ENCODE results near the gene FAM241A. TPM values are rescaled to one million over a fixed set of nuclear protein-coding genes. Genes with fewer than 3 reads are reported as not detected.

The FAM241A gene
- total RNA-seq, 1 experiment from 2014 or later, result 0.90 TPM

GRCh38 chr4:112150920-112151319 lies 5.7 kb downstream of the FAM241A start:
- TF ChIP-seq SIN3A (IDR thresholded peaks at IDR 0.05; ENCODE audit: borderline replicate concordance, insufficient read depth, low read depth, low read length) (no peak), POLR2AphosphoS5 (IDR thresholded peaks at IDR 0.05; ENCODE audit: low read depth, low read length) (no peak), CTCF (IDR thresholded peaks at IDR 0.05) (no peak), REST (IDR thresholded peaks at IDR 0.05; ENCODE audit: insufficient read depth in 1 of 2, low read depth in 2 of 2, low read length in 1 of 2) (no peak), TCF7L2 (IDR thresholded peaks at IDR 0.05; ENCODE audit: low read depth, low read length) (no peak)
- in situ Hi-C loops (cut with HindIII; ENCODE audit: low pct_unique_long_range_greater_than_20kb, low sequenced_read_pairs) (no loop called here), intact Hi-C loops (cut with micrococcal nuclease; ENCODE audit: unreplicated experiment) (no loop called here)
- ATAC-seq (no peak), DNase-seq (ENCODE audit: low read depth, low spot score) (no peak)
- Histone ChIP-seq H3K27me3 (ENCODE audit: control insufficient read depth, insufficient read depth, low read length) (no peaks in the 10 kb centered on the region), H3K4me3 (ENCODE audit: low read depth in 2 of 2, low read length in 2 of 2) (no peak overlapping the region), H3K27ac (ENCODE audit: low read length) (no peak overlapping the region), H3K4me1 (ENCODE audit: control insufficient read depth, insufficient read depth, low read length) (no peaks in the 10 kb centered on the region), H3K36me3 (ENCODE audit: control insufficient read depth, insufficient read depth, low read length) (no peaks in the 10 kb centered on the region), H3K9me3 (ENCODE audit: control insufficient read depth, insufficient read depth, low read depth, low read length) (no peaks in the 10 kb centered on the region)
- ChIA-PET POLR2A (no interaction called here), CTCF (no interaction called here)
- no TSS peak for BruUV-seq (replicated peaks)

DNA sequence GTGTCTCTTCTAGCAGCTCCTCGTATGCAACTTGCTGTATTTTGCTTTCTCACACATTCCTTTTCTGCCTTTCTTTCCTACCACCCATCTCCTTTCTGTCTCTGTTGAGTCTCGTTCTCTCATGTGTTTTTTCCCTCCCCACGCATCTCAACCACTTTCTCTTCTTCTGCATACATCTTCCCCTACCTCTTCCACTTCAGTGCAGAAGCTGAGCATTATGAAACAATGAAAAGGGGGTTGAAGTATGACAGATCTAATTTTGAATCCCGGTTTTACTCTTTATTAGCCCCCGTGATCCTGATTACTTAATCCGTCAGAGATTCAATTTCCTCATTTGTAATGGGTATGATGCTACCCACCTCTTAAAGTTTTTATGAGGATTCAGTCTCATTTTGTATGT lies 7.3 kb downstream of the FAM241A start:
- POLR2A ChIA-PET, result no interaction called here
- intact Hi-C loops (cut with micrococcal nuclease; ENCODE audit: unreplicated experiment), result no loop called here
- no peak for ATAC-seq

More for the DNA sequence above, 7.3 kb downstream of the FAM241A start:
- Histone ChIP-seq H3K27ac (ENCODE audit: low read length) (no peak overlapping the region), H3K4me3 (ENCODE audit: low read depth in 2 of 2, low read length in 2 of 2) (no peak overlapping the region), H3K4me1 (ENCODE audit: control insufficient read depth, insufficient read depth, low read length) (no peaks in the 10 kb centered on the region), H3K9me3 (ENCODE audit: control insufficient read depth, insufficient read depth, low read depth, low read length) (no peaks in the 10 kb centered on the region), H3K27me3 (ENCODE audit: control insufficient read depth, insufficient read depth, low read length) (no peaks in the 10 kb centered on the region), H3K36me3 (ENCODE audit: control insufficient read depth, insufficient read depth, low read length) (no peaks in the 10 kb centered on the region)
- TF ChIP-seq POLR2AphosphoS5 (IDR thresholded peaks at IDR 0.05; ENCODE audit: low read depth, low read length) (no peak), REST (IDR thresholded peaks at IDR 0.05; ENCODE audit: insufficient read depth in 1 of 2, low read depth in 2 of 2, low read length in 1 of 2) (no peak), CTCF (IDR thresholded peaks at IDR 0.05) (no peak), SIN3A (IDR thresholded peaks at IDR 0.05; ENCODE audit: borderline replicate concordance, insufficient read depth, low read depth, low read length) (no peak), TCF7L2 (IDR thresholded peaks at IDR 0.05; ENCODE audit: low read depth, low read length) (no peak)
- in situ Hi-C loops (cut with HindIII; ENCODE audit: low pct_unique_long_range_greater_than_20kb, low sequenced_read_pairs), result no loop called here
- CTCF ChIA-PET, result no interaction called here
- DNase-seq (ENCODE audit: low read depth, low spot score), result no peak
- no TSS peak for BruUV-seq (replicated peaks)

Measured in Panc1 (cell line).